Measurements from ENCODE around the gene MYO1F.

Gene MYO1F

DNA sequence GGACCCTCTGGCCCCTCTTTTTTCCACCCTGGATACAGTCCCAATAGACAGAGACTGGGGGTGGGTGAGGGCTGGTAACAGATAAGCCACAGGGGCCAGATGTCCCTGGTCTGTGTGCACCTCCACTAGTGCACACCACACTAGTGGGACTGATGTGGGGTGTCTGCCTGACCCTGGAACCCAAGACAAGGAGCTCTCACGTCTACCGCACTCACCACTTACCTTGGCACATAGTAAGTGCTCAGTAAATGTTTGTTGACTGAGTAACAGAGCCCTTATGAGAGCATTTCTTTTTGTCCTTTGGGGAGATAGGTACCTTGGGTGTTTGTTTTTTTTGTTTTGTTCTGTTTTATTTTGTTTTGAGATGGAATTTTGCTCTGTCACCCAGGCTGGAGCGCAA lies 40.1 kb downstream of the MYO1F start:
- TF ChIP-seq, protein P1, sequence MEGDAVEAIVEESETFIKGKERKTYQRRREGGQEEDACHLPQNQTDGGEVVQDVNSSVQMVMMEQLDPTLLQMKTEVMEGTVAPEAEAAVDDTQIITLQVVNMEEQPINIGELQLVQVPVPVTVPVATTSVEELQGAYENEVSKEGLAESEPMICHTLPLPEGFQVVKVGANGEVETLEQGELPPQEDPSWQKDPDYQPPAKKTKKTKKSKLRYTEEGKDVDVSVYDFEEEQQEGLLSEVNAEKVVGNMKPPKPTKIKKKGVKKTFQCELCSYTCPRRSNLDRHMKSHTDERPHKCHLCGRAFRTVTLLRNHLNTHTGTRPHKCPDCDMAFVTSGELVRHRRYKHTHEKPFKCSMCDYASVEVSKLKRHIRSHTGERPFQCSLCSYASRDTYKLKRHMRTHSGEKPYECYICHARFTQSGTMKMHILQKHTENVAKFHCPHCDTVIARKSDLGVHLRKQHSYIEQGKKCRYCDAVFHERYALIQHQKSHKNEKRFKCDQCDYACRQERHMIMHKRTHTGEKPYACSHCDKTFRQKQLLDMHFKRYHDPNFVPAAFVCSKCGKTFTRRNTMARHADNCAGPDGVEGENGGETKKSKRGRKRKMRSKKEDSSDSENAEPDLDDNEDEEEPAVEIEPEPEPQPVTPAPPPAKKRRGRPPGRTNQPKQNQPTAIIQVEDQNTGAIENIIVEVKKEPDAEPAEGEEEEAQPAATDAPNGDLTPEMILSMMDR (IDR thresholded peaks at IDR 0.05; ENCODE audit: extremely low read depth, missing control alignments) = no peak
- DNase-seq (ENCODE audit: low spot score) = no peak

DNA sequence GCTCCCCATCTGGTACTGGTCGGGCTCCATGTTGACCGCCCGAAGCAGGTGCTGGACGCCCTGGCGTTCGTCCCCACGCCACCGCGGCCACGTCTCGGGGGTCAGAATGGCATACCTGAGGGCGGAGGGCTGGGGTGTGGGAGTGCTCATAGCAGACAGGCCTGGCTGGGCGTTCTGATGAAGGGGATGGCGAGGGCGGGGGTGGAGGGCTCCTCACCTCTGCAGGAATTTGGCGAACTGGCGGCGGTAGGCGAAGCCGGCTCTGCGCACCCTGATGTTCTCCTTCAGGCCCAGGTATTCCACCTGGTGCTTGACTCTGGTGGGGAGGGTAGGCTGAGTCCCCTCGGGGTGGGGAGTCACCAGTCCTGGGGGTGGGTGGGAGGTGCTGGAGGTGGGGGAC lies 41.0 kb downstream of the MYO1F start:
- TF ChIP-seq, protein P1 (IDR thresholded peaks at IDR 0.05; ENCODE audit: extremely low read depth, missing control alignments) = no peak
- DNase-seq (ENCODE audit: low spot score) = no peak

DNA sequence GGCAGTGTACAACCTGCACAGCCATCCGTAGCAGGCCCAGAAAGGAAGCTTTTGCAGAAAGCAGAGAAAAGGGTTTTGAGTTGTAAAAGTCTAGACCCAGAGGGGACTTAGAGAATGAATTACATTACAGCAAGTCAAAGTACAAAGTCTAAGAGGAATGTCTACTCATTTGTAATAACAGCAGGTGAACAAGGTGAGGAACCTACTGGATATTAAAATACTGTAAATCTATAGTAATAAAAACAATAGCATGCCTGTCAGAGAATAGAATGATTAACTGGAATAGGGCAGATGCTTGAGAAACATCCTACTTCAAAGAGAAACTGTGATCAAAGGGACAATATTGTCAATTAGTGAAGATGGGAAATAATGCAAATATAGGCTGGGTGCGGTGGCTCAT lies 45.0 kb downstream of the MYO1F start:
- TF ChIP-seq, protein P1 (IDR thresholded peaks at IDR 0.05; ENCODE audit: extremely low read depth, missing control alignments) = no peak

DNA sequence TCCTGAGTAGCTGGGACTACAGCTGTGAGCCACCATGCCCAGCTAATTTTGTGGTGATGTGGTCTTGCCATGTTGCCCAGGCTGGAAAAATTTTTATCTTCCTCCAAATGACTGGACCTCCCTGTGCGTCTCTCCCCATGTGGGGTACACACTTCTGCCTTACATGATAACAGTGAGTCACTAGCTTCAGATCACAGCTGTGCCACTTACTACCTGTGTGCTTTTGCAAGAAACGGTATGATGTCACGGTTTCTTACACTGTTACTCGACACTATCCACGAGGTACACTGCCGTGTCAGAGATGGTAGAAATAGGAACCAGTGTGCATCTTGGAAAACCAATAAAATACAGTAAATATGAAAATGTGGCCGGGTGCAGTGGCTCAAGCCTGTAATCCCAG lies 45.8 kb downstream of the MYO1F start:
- TF ChIP-seq, protein P1 (IDR thresholded peaks at IDR 0.05; ENCODE audit: extremely low read depth, missing control alignments) = no peak
- no peak for DNase-seq (ENCODE audit: low spot score)

More for the DNA sequence above, 45.0 kb downstream of the MYO1F start:
- no peak for DNase-seq (ENCODE audit: low spot score)

DNA sequence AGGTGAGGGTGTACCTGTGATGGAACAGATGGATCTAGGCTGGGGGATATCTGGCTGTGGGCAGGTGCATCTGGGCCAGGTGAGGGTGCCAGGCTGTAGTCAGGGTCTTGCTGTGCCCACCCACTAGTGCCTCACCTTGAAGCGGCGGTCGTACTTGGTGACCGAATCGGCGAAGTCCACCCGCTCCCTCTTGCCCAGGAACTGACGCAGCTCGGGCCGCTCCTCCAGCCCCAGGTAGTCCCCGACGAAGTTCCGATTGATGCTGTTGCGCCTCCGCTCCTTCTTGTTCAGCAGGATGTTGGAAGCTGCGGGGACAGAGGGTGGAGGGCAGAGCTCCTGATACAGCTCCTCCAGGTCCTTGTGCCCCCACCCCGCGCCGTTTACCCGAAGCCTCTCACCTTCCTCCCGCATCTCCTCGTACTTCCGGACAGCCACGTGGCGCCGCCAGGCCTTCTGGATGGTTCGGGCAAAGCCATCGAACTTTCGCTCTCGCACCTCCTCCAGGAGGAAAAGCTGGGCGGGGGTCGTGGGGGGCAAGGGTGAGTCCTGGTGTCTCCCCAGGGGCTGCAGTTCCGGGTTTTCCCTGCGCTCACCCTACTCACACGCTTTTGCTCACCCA lies 47.1 kb downstream of the MYO1F start:
- TF ChIP-seq, protein P1 (IDR thresholded peaks at IDR 0.05; ENCODE audit: extremely low read depth, missing control alignments) = no peak
- DNase-seq (ENCODE audit: low spot score) = no peak

DNA sequence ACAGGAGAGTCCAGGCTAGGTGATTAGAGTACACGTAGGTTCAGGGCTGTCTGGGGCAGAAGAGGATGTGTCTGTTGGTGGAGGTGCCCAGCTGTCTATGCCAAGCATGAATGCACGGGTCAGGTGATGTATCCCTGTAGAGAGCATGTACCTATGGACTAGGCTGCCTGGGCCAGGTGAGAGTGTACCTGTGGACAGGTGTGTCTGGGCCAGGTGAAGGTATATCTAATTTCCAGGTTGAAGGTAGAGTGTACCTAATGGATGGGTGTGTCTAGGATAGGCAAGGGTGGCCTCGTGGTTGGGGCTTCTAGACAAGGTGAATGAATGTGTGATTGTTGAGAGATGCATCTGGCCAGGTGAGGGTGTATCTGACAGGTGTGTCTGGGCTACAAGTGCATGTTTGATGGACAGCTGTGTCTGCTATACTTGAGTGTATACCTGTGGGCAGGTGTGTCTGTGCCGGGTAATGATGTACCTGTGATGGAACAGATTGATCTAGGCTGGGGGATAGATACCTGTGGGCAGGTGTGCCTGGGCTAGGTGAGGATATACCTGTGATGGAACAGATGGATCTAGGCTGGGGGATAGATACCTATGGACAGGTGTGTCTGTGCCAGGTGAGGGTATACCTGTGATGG lies 47.8 kb downstream of the MYO1F start:
- TF ChIP-seq, protein P1 (IDR thresholded peaks at IDR 0.05; ENCODE audit: extremely low read depth, missing control alignments) = no peak

DNA sequence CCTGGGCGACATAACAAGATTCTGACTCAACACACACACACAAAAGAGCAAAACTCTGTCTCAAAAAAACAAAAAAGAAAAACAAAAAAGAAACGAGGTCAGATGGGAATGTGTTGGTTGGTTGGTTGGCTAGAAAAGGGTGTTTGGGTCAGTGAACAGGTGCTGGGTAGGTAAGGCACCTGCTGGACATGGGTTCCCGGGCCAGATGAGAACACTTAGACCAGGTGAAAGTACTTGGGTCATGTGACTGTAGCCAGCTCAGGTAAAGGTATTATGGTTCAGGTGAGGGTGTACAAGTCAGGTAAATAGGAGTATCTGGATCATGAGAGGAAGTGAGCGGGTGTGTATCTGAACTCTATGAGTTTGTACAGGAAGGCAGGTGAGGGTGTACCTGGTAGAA lies 48.7 kb downstream of the MYO1F start:
- no peak for DNase-seq (ENCODE audit: low spot score)
- TF ChIP-seq, protein P1 (IDR thresholded peaks at IDR 0.05; ENCODE audit: extremely low read depth, missing control alignments) = no peak

More for the DNA sequence above, 47.8 kb downstream of the MYO1F start:
- no peak for DNase-seq (ENCODE audit: low spot score)

Data from GM20000 (cell line).